Measurements from ENCODE around the gene NCOA3. TPM values are rescaled to one million over a fixed set of nuclear protein-coding genes. Genes with fewer than 3 reads are reported as not detected.

NCOA3 gene
- total and polyA plus RNA-seq, 2 experiments from 2014 or later: 6.7 to 25.8 TPM

DNA sequence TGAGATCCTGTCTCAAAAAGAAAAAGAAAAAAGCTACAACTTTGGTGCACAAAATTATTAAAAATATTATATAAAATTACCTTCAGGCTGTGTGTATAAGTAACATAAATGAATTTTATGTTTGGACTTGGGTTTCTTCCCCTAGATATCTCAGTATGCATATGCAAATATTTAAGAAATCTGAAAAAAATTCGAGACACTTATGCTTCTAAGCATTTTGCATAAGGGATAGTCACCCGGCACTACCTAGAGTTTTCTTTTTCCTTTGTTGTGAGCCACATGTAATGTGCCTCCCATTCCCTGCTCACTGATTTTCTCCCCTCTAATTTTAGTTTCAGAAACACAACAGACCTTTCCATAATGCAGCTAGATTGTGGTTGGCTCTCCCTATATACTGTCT is 79.4 kb downstream of the NCOA3 start (continued):
- TF ChIP-seq, protein P1, sequence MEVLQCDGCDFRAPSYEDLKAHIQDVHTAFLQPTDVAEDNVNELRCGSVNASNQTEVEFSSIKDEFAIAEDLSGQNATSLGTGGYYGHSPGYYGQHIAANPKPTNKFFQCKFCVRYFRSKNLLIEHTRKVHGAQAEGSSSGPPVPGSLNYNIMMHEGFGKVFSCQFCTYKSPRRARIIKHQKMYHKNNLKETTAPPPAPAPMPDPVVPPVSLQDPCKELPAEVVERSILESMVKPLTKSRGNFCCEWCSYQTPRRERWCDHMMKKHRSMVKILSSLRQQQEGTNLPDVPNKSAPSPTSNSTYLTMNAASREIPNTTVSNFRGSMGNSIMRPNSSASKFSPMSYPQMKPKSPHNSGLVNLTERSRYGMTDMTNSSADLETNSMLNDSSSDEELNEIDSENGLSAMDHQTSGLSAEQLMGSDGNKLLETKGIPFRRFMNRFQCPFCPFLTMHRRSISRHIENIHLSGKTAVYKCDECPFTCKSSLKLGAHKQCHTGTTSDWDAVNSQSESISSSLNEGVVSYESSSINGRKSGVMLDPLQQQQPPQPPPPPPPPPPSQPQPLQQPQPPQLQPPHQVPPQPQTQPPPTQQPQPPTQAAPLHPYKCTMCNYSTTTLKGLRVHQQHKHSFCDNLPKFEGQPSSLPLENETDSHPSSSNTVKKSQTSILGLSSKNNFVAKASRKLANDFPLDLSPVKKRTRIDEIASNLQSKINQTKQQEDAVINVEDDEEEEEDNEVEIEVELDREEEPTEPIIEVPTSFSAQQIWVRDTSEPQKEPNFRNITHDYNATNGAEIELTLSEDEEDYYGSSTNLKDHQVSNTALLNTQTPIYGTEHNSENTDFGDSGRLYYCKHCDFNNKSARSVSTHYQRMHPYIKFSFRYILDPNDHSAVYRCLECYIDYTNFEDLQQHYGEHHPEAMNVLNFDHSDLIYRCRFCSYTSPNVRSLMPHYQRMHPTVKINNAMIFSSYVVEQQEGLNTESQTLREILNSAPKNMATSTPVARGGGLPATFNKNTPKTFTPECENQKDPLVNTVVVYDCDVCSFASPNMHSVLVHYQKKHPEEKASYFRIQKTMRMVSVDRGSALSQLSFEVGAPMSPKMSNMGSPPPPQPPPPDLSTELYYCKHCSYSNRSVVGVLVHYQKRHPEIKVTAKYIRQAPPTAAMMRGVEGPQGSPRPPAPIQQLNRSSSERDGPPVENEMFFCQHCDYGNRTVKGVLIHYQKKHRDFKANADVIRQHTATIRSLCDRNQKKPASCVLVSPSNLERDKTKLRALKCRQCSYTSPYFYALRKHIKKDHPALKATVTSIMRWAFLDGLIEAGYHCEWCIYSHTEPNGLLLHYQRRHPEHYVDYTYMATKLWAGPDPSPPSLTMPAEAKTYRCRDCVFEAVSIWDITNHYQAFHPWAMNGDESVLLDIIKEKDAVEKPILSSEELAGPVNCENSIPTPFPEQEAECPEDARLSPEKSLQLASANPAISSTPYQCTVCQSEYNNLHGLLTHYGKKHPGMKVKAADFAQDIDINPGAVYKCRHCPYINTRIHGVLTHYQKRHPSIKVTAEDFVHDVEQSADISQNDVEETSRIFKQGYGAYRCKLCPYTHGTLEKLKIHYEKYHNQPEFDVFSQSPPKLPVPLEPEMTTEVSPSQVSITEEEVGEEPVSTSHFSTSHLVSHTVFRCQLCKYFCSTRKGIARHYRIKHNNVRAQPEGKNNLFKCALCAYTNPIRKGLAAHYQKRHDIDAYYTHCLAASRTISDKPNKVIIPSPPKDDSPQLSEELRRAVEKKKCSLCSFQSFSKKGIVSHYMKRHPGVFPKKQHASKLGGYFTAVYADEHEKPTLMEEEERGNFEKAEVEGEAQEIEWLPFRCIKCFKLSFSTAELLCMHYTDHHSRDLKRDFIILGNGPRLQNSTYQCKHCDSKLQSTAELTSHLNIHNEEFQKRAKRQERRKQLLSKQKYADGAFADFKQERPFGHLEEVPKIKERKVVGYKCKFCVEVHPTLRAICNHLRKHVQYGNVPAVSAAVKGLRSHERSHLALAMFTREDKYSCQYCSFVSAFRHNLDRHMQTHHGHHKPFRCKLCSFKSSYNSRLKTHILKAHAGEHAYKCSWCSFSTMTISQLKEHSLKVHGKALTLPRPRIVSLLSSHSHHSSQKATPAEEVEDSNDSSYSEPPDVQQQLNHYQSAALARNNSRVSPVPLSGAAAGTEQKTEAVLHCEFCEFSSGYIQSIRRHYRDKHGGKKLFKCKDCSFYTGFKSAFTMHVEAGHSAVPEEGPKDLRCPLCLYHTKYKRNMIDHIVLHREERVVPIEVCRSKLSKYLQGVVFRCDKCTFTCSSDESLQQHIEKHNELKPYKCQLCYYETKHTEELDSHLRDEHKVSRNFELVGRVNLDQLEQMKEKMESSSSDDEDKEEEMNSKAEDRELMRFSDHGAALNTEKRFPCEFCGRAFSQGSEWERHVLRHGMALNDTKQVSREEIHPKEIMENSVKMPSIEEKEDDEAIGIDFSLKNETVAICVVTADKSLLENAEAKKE (CRISPR knock-in tag; IDR thresholded peaks at IDR 0.05): no peak
- no peak for TF ChIP-seq STAT1 (IDR thresholded peaks at IDR 0.05; ENCODE audit: unreplicated experiment)
- no peak for TF ChIP-seq EZH2 (IDR thresholded peaks at IDR 0.05; ENCODE audit: low read depth, unreplicated experiment)
- TF ChIP-seq CREB1 (CRISPR knock-in tag; IDR thresholded peaks at IDR 0.05; ENCODE audit: low read depth): no peak
- no peak for TF ChIP-seq NANOG (IDR thresholded peaks at IDR 0.05; ENCODE audit: borderline replicate concordance)
- TF ChIP-seq, protein P2, sequence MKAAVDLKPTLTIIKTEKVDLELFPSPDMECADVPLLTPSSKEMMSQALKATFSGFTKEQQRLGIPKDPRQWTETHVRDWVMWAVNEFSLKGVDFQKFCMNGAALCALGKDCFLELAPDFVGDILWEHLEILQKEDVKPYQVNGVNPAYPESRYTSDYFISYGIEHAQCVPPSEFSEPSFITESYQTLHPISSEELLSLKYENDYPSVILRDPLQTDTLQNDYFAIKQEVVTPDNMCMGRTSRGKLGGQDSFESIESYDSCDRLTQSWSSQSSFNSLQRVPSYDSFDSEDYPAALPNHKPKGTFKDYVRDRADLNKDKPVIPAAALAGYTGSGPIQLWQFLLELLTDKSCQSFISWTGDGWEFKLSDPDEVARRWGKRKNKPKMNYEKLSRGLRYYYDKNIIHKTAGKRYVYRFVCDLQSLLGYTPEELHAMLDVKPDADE (IDR thresholded peaks at IDR 0.05): no peak
- no peak for TF ChIP-seq ZNF331 (CRISPR knock-in tag; IDR thresholded peaks at IDR 0.05; ENCODE audit: low read depth)
- no peak for TF ChIP-seq ZNF114 (CRISPR knock-in tag; IDR thresholded peaks at IDR 0.05)
- TF ChIP-seq EZH2phosphoT487 (IDR thresholded peaks at IDR 0.05; ENCODE audit: unreplicated experiment): no peak
- TF ChIP-seq JUNB (IDR thresholded peaks at IDR 0.05; ENCODE audit: unreplicated experiment): no peak
- no peak for TF ChIP-seq CTCF (conservative IDR thresholded peaks at IDR 0.05; ENCODE audit: low read depth in 2 of 2)

Data from GM23338 (cell line).